GM21786 (cell line): ENCODE data around the gene FILIP1L.

Source experiments
- ATAC-seq: cut with Tn5 transposase; IDR thresholded peaks from one replicate; pipeline ENCODE4 v1.9.1; 2021; ENCODE audit not compliant: unreplicated experiment

FILIP1L gene

GRCh38 chr3:100019719-100020118 lies 94.6 kb downstream of the FILIP1L start:
- no peak for ATAC-seq

- no peak for ATAC-seq
Measured at GRCh38 chr3:100018806-100019205, 95.5 kb downstream of the FILIP1L start.

DNA sequence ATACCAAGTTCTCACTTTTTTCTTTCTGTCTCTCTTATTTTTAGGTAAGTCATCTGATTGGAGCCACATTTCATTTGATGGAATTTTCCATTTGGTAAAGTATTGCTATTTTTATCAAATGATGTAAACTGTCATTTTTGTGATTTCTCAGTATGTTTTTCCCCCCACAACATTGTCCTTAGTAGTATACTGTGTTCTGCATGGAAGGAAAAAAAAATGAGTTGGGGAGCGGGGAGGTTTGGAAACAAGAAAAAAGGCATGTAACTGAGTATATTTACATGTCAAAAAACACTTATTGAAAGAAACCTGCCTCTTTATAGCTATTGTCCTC lies 104.2 kb downstream of the FILIP1L start:
- no peak for ATAC-seq

GRCh38 chr3:100009276-100010086 lies 104.8 kb downstream of the FILIP1L start:
- no peak for ATAC-seq

GRCh38 chr3:100008081-100008698 lies 106.1 kb downstream of the FILIP1L start:
- ATAC-seq = no peak

DNA sequence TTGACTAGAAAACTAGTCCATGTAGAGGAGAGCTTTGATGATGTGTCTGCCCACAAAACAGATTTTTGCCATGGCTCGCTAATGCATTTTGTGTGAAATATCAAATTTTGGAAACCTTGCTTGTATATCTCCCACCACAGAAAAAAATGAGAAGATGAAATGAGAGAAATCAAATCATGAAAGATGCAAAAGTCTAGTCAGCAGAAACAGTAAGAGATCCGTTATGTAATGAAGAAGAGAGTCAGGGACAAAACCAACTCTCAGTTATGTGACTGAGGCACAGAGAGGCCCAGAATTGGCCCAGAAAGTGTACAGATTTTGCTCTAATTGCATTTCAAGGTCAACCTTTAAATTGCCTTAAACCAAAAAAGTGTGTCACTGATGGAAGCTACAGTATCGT lies 107.0 kb downstream of the FILIP1L start:
- ATAC-seq = no peak

DNA sequence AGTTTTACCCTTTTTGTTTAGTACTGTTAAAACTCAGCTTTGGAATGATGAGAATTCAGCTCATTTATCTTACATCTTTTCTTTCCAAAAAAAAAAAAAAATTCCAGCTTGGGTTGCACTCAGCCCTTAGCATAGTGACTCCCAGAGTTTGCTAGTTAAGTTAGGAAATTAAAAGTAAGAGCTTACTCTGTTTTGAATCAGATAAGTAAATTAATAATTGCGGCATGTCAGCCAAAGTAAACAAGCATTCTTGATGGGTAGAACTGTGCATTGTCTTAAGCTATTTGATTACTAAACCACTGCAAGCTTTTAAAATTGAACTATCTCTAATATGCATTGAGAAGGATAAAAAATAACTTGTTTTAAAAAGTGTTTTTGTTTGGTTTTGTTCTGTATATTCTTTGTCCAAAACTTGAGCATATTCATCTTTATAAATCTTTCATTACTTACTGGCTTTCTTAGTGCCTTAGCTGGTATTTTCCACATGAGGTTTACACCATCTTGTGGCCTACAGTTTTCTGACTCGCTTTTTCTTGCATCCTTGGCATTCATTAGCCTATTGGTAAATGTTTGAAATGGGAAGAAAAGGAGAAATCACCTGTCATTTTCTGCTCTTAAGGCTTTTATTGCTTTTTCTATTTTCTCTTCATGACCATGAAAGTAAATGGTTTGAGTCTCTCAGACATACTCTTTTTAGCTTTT lies 107.6 kb downstream of the FILIP1L start:
- ATAC-seq = no peak

GRCh38 chr3:100005665-100006393 lies 108.5 kb downstream of the FILIP1L start:
- no peak for ATAC-seq

DNA sequence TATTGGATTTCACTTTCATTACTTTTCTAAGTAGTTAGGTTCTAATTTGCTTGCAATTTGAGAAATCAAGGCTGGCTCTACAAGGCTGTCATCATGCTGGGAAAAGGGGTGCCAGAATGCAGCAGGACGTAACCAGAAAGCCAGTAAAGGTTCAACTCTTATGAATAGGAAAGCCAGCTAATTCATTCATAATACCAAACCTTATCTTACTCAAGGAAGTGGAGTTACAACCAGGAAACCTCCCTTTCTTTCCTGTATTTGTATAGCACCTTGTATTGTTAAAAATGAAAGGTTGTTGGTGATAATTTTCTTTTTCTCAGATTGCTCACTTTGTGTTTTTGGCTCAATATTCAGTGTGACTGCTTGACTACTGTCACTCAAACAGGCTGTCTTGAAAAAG lies 109.4 kb downstream of the FILIP1L start:
- no peak for ATAC-seq

DNA sequence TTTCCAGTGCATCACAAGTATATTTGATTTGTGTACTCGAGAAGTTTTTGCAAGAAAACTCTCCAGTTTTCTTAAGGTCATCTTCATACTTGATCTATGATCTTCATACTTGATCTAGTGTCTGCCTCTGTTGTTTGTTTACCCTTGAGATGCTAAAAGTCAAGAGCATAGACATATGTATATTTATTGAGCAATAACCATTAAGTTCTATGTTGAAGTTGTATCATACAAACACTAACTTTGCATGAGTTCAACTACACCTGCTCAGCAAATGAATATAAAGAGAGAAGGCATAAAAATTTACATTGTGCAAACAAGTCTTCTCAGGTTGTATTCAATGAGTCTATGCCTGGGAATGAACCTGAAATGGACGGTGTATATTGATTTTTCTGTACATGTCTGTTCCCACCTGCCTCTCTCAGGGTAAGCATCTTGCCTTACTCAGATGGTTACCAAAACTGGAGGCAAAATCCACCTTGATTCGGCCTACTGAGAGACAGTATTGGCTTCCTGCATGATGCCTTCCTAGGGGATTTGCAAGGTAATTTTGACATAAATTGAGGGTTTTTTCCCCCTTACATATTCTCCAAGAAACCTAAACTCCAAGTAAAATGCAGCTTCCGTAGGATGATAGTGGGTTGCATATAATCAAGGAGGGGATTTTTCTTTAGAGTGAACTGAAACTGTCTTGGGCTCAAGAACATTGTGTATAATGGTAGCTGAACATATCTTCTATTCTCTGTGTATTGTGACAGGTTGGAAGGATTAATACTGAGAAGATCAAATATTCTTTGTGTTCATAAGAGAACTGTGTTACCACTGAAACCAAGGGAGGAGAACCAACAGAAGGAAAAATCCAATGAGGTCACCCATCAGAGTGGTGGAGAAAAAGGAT lies 110.4 kb downstream of the FILIP1L start:
- no peak for ATAC-seq

DNA sequence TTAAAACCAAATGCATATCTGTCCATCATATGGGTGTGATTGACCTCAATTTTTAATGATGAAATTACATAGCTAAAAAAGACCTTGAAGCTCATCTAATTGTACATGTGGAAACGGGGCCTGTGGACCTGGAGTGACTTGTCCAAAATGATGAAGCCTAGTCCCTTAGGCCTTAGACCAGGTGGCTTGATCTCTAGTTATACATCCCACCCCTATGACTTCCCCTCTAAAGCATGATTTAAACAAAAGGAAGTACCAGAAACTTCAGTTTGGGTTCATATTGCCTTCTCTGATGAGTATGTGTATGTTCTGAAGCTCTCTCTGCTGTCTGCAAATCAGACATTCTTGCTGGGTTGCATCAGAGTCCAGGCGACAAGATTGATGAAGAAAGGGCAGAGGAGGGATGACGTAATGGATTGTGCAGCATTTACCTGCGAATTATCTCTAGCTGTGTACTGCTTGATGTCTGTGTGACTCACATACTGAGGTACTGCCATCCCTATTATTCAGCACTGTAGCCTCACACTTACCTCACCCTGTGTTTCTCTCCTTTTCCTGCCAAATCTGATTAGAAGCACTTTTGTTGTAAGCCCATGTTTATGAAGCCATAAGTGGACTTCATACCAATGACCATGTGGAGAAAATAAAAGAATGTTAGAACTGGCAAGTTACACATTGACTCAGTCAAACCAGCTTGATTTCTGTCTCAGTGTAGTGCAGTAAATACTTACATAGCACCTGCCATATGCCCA lies 111.5 kb downstream of the FILIP1L start:
- no peak for ATAC-seq

DNA sequence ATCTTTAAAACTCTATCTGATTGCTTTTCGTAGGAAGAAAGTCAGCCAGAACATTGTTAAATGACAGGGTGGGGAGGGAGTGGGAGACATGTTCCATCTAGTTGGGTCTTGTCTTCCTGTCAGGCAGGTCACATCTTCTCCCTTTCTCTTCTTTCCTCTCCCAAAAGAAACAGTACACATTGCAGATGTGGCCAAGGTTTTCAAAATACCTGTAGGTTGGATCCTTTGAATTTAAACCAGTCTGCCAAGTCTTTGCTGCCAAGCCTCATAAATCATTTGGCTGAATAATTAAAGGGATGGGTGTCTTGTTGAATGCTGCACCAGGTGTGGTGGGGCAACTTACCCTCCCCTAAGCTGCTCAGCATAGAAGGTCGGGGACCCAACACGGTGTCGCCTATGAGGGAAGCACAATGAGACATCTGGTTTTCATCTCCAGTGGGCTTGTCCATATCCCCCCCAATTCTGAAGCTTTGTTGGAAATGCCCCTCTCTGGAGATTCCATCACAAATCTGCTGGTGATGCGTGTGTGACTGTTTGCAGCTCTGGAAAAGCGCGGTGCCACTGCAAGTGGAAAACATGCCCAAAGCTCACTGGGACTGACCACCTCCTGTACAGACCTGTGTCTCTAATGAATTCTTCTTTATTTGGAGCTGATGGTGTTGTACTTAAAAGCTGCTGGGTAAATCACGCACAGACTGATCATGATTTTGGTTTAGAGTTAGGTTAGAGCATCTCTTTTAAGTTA lies 112.6 kb downstream of the FILIP1L start:
- ATAC-seq = no peak

DNA sequence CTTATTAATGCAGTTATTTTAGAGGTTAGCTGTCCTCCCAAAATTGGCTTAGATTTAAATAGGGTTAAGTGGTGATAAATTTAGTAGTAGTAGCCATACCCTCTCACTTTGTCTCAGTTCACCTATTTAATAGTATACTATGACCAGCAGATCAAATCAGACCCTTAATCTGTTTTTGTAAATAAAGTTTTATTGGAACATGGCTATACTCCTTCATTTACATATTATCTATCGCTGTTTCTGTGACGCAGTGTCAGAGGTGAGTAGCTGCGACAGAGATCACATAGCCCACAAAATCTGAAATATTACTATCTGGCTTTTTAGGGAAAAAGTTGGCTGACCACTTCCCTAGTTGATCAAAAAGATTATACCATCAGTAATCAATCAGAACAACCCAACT lies 113.2 kb downstream of the FILIP1L start:
- ATAC-seq = no peak

DNA sequence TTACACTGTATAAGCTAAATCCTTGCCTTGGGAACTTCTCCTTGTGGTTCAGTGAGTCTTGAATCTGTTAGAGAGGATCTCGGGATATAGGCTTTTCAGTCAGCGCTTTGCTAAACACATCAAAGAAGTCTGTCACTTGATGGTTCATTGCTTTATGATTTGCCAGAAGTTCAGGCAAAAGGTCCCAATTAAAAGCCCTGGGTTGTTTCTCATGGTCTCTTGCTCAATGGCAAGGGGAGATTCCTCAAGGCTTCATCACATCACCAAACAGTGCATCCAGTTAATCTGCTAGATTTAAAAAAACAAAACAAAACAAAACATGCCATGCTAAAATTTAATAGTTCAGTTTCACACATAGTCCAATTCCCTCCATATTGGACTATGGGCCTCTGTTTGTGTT lies 114.8 kb downstream of the FILIP1L start:
- no peak for ATAC-seq

GRCh38 chr3:99997293-99997692 lies 117.0 kb downstream of the FILIP1L start:
- ATAC-seq = no peak

- ATAC-seq = no peak
Measured at GRCh38 chr3:99990179-99990578, 124.1 kb downstream of the FILIP1L start.

- no peak for ATAC-seq
Measured at GRCh38 chr3:99984668-99985067, 129.6 kb downstream of the FILIP1L start.

GRCh38 chr3:99984139-99984538 lies 130.2 kb downstream of the FILIP1L start:
- ATAC-seq = no peak

GRCh38 chr3:99982650-99983049 lies 131.7 kb downstream of the FILIP1L start:
- ATAC-seq = no peak
